Activated effector memory CD4-positive, alpha-beta T cell treated with anti-CD3 and anti-CD28 coated beads, Interleukin-2, amount 50 U/mL, for 16 hours (primary cell): ENCODE data around the gene TBKBP1.

Experiments used
- DNase-seq: peaks from one replicate; pipeline ENCODE4 v3.0.0-alpha.2; 2020

Gene TBKBP1

GRCh38 chr17:47693731-47694580 lies at the start of gene TBKBP1:
TSS of gene TBKBP1 (plus strand) at chr17:47694161. CDS start at chr17:47696113, 1,952 bp downstream.
- peak; percentile 83 for DNase-seq

- no peak for DNase-seq
Measured at GRCh38 chr17:47644324-47644723, 49.6 kb upstream of the TBKBP1 start.

GRCh38 chr17:47649153-47649971 lies 44.6 kb upstream of the TBKBP1 start, which contains the start of gene KPNB1:
TSS of gene KPNB1 (plus strand) at chr17:47649919. CDS start at chr17:47650245, 326 bp downstream.
- peak; percentile 99 for DNase-seq

GRCh38 chr17:47649972-47650524 lies 43.9 kb upstream of the TBKBP1 start:
- DNase-seq, result no peak

- DNase-seq, result peak; percentile 98
Measured at GRCh38 chr17:47650525-47651522, 43.1 kb upstream of the TBKBP1 start.

GRCh38 chr17:47651704-47652103 lies 42.3 kb upstream of the TBKBP1 start:
- no peak for DNase-seq

GRCh38 chr17:47652570-47652969 lies 41.4 kb upstream of the TBKBP1 start:
- DNase-seq, result no peak

- no peak for DNase-seq
Measured at GRCh38 chr17:47653442-47653841, 40.5 kb upstream of the TBKBP1 start.

GRCh38 chr17:47654991-47655390 lies 39.0 kb upstream of the TBKBP1 start:
- DNase-seq, result no peak

GRCh38 chr17:47660064-47660492 lies 33.9 kb upstream of the TBKBP1 start:
- no peak for DNase-seq

- DNase-seq, result peak; percentile 84
Measured at GRCh38 chr17:47663912-47664623, 29.9 kb upstream of the TBKBP1 start.

- no peak for DNase-seq
Measured at GRCh38 chr17:47664624-47664941, 29.4 kb upstream of the TBKBP1 start.

GRCh38 chr17:47665655-47666054 lies 28.3 kb upstream of the TBKBP1 start:
- no peak for DNase-seq

- DNase-seq, result no peak
Measured at GRCh38 chr17:47669081-47669480, 24.9 kb upstream of the TBKBP1 start.

- DNase-seq, result no peak
Measured at GRCh38 chr17:47670064-47670463, 23.9 kb upstream of the TBKBP1 start.

- no peak for DNase-seq
Measured at GRCh38 chr17:47674499-47674898, 19.5 kb upstream of the TBKBP1 start.

- DNase-seq, result no peak
Measured at GRCh38 chr17:47675380-47676198, 18.4 kb upstream of the TBKBP1 start.

- DNase-seq, result no peak
Measured at GRCh38 chr17:47676199-47676472, 17.8 kb upstream of the TBKBP1 start.

GRCh38 chr17:47676510-47677165 lies 17.3 kb upstream of the TBKBP1 start:
- DNase-seq, result no peak

GRCh38 chr17:47678196-47678595 lies 15.8 kb upstream of the TBKBP1 start:
- DNase-seq, result no peak
